ENCODE results near the gene IGF2R.

The IGF2R gene

GRCh38 chr6:160051390-160051789 lies 82.5 kb downstream of the IGF2R start:
- no peak for DNase-seq (ENCODE audit: low read depth)
- TF ChIP-seq, protein P1, sequence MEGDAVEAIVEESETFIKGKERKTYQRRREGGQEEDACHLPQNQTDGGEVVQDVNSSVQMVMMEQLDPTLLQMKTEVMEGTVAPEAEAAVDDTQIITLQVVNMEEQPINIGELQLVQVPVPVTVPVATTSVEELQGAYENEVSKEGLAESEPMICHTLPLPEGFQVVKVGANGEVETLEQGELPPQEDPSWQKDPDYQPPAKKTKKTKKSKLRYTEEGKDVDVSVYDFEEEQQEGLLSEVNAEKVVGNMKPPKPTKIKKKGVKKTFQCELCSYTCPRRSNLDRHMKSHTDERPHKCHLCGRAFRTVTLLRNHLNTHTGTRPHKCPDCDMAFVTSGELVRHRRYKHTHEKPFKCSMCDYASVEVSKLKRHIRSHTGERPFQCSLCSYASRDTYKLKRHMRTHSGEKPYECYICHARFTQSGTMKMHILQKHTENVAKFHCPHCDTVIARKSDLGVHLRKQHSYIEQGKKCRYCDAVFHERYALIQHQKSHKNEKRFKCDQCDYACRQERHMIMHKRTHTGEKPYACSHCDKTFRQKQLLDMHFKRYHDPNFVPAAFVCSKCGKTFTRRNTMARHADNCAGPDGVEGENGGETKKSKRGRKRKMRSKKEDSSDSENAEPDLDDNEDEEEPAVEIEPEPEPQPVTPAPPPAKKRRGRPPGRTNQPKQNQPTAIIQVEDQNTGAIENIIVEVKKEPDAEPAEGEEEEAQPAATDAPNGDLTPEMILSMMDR (IDR thresholded peaks at IDR 0.05; ENCODE audit: low read depth, low read length, missing control alignments), result no peak
- no peak overlapping the region for H3K4me3 ChIP-seq (ENCODE audit: low read depth, low read length)

DNA sequence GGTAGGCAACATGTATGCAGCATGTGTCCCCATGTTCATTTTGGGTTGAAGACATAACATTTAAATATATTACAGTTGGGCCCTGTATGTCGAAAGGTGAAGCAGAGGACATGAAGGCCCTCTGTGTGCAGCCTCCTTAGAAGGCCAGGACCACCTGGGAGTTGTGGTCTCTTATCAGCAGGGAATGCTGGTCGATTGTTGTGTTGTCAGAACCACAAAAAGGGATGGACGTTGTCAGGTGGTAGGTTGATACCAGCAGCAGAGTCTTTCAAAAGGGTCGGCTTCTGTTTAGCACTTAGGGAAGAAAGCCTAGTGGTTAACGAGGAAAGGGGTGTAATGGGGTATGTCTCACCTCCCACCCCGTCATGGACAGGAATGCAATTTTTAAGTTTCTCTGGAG lies 85.4 kb downstream of the IGF2R start:
- no peak overlapping the region for H3K4me3 ChIP-seq (ENCODE audit: low read depth, low read length)
- TF ChIP-seq, protein P1 (IDR thresholded peaks at IDR 0.05; ENCODE audit: low read depth, low read length, missing control alignments), result no peak
- no peak for DNase-seq (ENCODE audit: low read depth)

DNA sequence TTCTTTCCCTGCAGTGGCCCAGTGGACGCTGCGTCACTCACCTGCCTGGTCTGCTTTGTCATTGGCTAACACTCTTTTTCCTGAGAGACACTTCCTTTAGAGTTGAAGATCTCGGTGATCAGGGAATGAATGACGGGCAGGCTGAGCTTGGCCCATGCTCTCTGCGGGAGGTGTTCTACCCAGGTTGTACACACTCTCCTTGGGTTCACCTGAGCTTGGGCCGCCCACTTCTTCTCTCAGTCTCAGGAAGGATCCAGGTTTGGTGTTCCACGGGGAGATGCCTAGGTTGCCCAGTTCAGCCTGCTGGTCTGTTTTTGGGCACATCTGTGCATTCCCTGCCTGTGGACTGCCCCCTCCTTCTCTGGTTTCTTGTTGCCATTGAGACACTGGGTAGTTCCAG lies 86.0 kb downstream of the IGF2R start:
- TF ChIP-seq, protein P1 (IDR thresholded peaks at IDR 0.05; ENCODE audit: low read depth, low read length, missing control alignments), result no peak
- H3K4me3 ChIP-seq (ENCODE audit: low read depth, low read length), result no peak overlapping the region
- DNase-seq (ENCODE audit: low read depth), result no peak

DNA sequence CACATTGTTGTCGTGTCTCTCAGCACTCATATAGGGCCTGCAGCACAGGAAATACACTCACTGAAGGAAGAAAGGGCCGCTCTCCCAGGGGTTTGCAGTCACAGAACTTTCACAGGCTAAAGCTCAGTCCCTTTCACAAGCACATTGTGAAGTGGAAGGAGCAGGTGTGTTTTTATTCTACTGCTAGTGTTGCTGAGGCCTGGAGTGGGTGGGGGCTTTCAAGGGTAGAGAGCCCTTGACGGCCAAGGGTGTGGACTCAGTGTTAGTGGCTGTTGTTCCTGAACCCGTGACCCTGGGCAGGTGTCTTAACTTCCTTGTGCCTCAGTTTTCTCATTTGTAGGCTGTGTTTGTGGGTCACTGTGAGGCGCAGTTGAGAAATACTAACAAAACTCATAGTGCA lies 86.5 kb downstream of the IGF2R start:
- TF ChIP-seq, protein P1 (IDR thresholded peaks at IDR 0.05; ENCODE audit: low read depth, low read length, missing control alignments), result no peak
- no peak for DNase-seq (ENCODE audit: low read depth)
- H3K4me3 ChIP-seq (ENCODE audit: low read depth, low read length), result no peak overlapping the region

DNA sequence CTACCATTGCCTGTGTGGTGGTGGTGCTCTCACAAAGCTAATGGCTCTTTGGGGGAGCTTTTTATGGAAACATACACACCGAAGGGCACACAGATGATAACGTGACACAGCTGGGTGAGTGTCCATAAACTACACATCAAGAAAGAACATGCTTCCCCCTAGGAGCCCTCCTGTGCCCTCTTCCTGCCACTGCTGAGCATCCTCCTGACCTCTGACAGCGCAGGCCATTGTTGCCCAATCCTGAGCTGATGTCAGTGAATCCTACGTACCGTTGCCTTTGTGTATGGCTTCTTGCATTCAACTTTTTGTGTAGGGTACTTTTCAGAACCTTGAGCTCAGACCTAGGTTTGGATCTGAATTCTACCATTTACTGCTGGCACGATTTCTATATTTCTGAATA lies 86.9 kb downstream of the IGF2R start:
- no peak for DNase-seq (ENCODE audit: low read depth)
- H3K4me3 ChIP-seq (ENCODE audit: low read depth, low read length), result no peak overlapping the region
- TF ChIP-seq, protein P1 (IDR thresholded peaks at IDR 0.05; ENCODE audit: low read depth, low read length, missing control alignments), result no peak

DNA sequence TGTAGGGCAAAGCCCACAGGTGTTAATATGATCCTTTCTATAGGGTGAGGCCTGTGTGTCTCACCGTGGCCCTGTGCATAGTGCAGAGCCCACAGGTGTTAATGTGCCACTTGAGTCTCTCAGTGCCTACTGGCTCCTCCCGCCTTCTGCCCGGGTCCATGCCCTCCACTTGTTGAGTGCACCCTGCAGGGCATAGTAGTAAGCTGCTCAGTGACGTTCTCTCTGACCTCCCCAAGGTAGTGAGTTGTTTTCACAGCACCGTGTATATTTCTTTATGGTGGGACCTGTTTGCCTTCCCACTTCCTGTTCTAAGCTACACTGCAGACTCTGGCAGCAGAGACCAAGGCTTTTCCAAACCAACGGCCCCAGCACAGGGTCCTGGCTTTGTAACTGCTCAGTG lies 88.2 kb downstream of the IGF2R start:
- TF ChIP-seq, protein P1 (IDR thresholded peaks at IDR 0.05; ENCODE audit: low read depth, low read length, missing control alignments), result no peak
- no peak overlapping the region for H3K4me3 ChIP-seq (ENCODE audit: low read depth, low read length)
- no peak for DNase-seq (ENCODE audit: low read depth)

DNA sequence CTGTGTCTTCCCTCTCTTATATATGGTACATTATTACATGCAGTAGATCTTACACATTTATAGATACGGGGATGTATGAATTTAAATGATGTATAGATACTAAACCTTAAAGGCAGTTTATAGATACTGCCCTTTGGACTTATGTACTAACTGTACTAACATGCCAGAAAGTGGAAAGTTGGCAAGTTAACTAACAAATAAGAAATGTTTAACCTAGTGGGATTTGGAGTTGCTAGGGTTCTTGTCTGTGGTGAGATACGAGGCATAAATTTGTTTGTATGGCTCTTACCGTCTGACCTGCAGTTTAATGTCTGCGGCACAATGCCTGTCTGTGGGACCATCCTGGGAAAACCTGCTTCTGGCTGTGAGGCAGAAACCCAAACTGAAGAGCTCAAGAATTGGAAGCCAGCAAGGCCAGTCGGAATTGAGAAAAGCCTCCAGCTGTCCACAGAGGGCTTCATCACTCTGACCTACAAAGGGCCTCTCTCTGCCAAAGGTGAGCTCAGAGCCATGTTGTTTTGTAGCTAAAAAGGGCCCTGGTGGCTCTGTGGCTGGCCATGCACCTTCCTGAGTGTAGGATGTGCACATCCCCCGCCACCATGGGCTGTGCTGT lies 89.8 kb downstream of the IGF2R start:
- no peak for DNase-seq (ENCODE audit: low read depth)
- H3K4me3 ChIP-seq (ENCODE audit: low read depth, low read length), result no peak overlapping the region
- TF ChIP-seq, protein P1 (IDR thresholded peaks at IDR 0.05; ENCODE audit: low read depth, low read length, missing control alignments), result no peak

Data from GM12864 (cell line).